HG03025 (cell line): ENCODE measurements around the gene NAPSA.
"Not testable (repeated sequence)": the region's sequence is repeated elsewhere in the genome, so short reads cannot be mapped to it uniquely, and the experiment has no call there.

Source experiments
- ATAC-seq: cut with Tn5 transposase; IDR thresholded peaks from one replicate; pipeline ENCODE4 v1.9.1; 2021; ENCODE audit warnings: mild to moderate bottlenecking, moderate library complexity; ENCODE audit not compliant: unreplicated experiment, low FRiP score

Gene NAPSA

DNA sequence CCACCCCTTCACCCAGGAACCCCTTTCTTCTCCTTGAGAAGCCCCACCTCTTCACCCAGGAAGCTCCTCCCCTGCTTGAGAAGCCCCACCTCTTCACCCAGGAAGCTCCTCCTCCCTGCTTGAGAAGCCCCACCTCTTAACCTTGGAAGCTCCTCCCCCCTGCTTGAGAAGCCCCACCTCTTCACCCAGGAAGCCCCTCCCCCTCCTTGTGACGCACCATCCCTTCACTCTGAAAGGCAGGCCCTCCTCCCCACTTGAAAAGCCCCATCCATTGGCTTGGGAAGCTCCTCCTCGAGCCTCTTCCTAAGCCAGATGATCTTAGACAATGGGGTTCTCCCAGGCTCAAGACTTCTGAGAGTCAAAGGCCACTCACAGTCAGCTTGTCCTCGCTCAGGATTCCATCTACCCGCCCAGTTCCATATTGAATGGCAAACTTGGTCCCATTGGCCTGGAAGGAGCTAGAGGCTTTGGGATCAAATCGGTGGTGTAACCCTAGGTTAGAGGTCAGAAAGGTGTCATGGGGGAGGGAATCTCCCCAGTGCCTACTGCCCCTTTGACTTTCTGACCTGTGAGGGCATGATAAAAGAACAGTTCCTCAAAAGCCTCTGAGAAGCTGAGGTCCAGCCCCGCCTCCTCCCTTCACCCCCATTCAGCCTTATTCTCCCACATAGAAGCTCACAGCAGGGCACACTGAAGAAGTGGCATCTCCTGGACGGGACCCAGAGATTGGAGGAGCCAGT, 4.0 kb downstream of the NAPSA start:
- no peak for ATAC-seq

GRCh38 chr19:50359328-50359818, 6.1 kb downstream of the NAPSA start:
- no peak for ATAC-seq

- ATAC-seq: no peak
Measured at GRCh38 chr19:50358483-50359327, 6.7 kb downstream of the NAPSA start.

DNA sequence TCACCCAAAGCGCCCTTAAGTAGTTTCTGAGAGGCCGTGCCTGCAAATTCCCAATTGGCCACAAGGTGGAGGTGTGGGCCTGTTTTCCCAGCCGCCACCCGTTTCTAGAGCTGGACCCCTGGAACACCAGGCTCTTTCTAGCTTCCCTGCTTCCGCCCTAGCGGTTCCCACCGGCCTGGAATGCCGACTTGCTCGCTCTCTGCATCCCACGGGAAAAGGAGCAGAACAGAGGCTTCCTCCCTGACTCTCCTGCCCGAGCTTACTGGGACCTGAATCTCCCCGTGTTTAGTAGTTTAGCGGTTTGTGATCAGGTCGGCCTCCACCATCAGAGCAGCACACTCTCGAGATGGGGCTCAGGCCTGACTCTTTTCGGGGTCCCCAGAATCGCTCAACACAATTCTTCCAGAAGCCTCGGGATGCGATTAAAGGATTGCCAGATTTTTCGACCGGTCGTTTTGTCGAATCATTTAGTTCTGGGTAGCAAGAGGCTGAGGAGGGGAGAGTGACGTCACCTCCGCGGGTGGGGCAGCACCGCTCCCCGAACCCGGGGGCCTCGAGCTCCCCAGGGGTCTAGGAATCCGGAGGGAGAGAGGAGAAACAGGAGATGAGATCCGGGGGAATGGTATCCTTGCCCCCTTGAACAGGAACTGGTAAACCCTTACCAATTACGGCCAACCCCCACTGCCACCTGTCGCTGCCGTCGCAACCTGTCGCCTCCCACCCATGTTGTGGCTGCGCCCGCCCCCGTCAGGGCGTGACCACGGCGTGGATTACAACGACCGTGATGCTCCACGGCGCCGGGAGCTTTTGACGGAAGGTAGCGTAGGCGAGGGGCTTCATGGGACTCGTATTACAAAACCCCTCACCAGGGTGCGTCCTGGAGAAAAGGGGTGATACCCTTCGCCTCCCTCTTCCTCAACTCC, 8.0 kb downstream of the NAPSA start:
- ATAC-seq: peak; percentile 47

GRCh38 chr19:50356691-50357177, 8.7 kb downstream of the NAPSA start:
- ATAC-seq: no peak

DNA sequence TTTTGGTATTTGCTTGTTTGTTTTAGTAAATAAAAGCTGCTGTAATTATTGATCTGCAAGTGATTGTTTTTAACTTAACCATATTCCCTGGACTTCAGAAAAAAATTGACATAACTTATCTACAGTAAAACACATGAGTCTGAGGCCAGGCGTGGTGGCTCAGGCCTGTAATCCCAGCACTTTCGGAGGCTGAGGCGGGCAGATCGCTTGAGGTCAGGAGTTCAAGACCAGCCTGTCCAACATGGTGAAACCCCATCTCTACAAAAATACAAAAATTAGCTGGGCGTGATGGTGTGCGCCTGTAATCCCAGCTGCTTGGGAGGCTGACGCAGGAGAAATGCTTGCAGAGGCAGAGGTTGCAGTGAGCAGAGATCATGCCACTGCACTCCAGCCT, 12.0 kb downstream of the NAPSA start:
- not testable (repeated sequence) for ATAC-seq

GRCh38 chr19:50352242-50352641, 13.2 kb downstream of the NAPSA start:
- ATAC-seq: no peak

DNA sequence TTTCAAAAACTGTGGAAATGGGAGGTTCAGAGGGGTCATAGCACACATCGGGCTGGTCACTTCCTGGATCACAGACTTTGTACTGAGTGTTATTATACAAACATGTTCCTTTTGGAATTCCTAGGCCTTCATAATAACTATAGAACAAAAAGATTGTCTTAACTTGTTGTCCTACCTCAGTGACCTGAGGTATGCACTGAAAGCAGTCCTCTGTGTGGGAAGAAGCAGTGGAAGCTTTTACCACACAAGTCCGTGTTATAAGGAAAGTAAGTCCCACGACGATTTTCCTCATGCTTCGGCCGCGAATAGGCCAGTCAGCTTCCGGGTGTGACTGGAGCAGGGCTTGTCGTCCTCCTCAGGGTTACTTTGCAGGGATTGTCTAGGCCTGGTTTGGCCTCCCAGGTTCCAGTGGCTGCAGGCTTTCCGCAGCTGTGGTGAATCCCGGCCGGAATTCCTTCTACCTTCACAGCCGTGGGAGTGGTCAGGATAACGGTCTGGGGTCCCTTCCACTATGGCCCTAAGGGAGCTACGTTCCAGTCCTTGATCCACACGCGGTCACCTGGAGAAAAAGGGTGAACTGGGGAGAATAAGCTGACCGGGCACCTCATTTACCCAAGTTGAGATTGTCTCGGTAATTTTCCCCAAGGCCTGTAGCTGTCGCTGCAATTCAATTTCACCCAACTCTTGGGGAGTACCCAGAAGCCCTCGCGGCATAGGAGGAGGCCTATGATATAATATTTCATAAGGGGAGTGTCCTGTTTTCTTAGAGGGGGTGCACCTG, 16.0 kb downstream of the NAPSA start:
- no peak for ATAC-seq

DNA sequence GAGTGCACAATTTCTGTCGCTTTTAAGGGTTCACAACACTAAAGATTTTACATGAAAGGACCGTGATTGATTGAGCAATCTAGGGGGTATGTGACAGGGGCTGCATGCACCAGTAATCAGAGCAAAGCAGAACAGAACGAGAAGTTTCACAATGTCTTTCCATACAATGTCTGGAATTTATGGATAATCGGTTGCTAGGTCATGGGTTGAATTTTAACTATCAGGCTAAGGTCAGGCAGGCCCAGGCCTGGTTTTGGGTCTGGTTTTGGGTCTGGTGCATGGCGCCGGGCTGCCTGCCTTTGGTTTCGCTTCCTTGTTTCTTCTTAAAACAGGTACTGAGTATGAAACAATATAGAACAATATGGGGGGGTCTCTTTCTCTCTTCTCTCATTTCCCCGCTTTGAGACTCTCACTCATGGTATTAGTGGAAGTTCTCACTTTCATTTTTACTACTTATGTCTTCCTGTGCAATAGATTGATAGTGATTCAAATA, 18.3 kb downstream of the NAPSA start:
- not testable (repeated sequence) for ATAC-seq

DNA sequence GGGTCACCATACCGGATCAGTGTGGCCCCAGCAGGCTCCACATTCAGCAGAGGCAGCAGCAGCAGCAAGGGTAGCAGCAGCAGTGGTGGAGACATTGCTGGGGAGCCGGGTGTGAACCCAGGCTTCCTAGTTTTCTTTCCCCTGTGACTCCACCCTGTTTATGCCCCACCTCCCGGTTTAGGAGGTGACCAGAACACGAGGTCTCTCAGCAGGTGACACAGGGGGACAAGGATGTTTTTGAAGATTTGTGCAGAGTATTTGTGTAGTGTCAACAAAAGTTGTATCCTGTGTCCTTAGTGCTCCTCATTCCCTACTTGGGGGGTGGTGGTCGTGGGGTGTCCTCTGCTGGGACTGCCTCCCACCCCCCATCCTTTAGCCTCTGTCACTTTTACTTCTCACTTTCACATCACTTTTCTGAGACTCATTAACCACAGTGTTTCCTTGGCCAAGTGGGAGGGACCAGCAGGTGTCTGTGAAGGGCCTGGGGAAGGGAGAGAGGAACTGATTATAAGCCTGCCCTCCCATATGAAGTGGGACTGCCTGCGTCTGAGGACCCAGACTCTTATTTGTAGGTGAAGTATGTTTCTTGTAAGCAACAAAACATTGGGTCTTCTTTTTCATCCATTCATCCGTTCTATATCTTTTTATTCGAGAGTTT, 20.6 kb downstream of the NAPSA start:
- ATAC-seq: peak; percentile 44

DNA sequence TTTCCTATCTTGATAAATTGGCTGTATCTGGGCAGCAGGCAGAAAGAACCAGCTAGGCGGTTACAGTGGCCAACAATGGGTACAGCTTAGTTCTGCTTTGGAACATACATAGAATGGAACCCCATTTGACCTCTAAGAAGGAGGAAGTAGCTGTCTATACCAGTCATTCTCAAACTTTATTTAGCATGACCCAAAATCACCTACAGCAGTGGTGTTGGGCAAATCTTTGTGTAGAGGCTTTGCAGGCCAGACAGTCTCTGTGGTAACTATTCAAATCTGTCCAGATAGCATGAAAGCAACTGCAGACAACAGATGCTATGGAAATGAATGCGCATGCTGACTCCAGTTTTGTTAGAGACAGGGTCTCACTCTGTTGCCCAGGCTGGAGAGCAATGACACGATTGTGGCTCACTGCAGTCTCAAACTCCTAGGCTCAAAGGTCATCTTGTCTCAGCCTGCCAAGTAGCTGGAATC, 24.3 kb downstream of the NAPSA start:
- ATAC-seq: no peak

GRCh38 chr19:50340331-50340730, 25.1 kb downstream of the NAPSA start:
- ATAC-seq: no peak

DNA sequence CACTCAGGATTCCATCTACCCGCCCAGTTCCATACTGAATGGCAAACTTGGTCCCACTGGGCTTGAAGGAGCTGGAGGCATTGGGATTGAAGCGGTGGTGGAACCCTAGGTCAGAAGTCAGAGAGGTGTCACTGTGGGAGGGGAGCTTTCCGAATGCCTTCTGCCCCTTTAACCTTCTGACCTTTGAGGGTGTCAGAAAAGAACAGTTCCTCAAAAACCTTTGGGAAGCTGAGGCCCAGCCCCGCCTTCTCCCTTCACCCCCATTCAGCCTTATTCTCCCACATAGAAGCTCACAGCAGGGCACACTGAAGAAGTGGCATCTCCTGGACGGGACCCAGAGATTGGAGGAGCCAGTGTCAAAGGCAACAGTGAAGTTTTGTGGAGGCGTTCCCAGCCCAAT, 28.4 kb downstream of the NAPSA start:
- not testable (repeated sequence) for ATAC-seq

DNA sequence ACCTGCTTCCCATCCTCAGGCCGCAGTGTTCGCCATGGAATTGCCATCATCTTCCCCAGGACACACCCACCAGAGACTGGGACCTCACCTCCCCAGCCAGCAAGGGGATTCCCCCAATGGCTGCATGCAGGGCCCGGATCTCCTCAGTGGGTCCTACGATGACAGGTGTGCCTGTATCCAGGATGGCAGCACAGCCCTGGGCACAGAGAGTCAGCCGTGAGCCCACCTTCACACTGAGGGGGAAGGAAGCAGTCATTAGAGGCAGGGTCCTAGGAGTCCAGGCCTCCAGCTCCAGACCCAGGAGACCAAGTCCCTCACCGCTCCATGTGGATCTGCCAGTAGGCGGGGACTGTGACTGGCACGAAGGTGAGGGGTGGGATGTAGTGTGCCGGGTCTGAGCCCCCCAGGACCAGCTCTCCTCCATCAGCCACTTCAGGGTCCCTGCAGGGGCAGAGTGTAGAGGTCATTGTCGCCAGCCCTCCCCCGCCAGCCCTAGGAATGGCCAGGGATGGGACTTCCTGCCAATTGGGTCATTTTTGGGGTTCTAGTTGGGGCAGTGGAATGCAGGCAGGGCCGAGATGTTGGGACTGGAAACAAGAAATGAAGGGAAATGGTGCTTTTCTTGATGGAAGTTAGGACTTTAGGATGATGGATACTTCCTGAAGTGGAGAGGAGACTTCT, 30.6 kb downstream of the NAPSA start:
- no peak for ATAC-seq

- ATAC-seq: peak; percentile 2
Measured at GRCh38 chr19:50333737-50334617, 31.5 kb downstream of the NAPSA start.

DNA sequence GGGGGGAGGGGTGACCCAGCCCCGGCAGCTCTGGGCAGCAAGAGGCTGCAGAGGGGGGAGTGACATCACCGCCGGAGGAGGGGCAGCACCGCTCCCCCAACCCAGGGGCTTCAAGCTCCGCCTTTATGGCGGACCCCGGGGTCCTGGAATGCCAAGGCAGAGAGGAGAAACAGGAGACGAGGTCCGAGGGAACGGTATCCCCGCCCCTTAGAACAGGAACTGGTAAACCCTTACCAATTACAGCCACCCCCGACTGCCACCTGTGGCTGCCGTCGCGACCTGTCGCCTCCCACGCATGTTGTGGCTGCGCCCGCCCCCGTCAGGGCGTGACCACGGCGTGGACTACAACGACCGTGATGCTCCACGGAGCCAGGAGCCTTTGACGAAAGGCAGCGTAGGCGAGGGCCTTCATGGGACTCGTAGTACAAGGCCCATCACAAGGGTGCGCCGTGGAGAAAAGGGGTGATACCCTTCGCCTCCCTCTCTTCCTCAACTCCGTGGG, 32.2 kb downstream of the NAPSA start:
- ATAC-seq: peak; percentile 31
